ENCODE results near the gene PDIA6. TPM values are rescaled to one million over a fixed set of nuclear protein-coding genes. Genes with fewer than 3 reads are reported as not detected.

Gene PDIA6
- total RNA-seq, 1 experiment from 2014 or later, result 149 TPM

DNA sequence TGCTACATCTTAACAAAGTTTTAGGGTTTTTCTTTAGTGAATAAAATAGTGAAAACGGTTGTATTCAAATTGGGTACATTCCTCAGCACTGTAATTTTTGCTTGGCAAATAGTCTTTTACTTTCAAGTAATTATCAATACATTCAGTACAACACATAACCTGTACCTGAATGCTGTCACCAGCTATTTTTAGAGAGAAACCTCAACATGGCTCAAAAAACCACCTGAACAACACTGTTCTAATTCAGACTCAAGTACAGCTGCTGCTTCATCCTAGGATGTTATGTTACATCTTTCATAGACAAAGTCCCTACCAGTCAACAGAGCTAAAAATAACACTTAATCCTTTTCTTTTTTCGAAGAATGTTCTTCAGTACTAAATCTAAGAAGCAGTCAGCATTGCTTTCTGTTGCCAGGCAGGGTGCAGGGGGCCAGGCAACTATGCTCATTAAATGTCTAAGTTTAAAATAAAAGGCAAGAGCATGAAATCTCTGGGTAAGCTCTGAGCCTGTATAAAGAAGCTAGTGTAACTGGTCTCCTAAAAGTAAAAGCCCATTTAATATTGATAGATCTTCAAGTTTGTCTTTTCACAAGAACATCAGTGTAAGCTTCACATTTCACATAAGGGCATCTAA lies 20.5 kb downstream of the PDIA6 start:
- Histone ChIP-seq H3K9me3 (ENCODE audit: control insufficient read depth in 1 of 2, insufficient read depth in 1 of 2, low read depth in 1 of 2, low read length in 2 of 2) (no peaks in the 10 kb centered on the region), H3K27ac (ENCODE audit: low read depth, low read length) (no peak overlapping the region), H3K79me2 (ENCODE audit: insufficient read depth, low read length) (peaks cover 66% of the 10 kb centered on the region), H4K20me1 (ENCODE audit: insufficient read depth) (no peaks in the 10 kb centered on the region), H3K4me3 (replicated peaks in 1 of 2; ENCODE audit: low read depth in 1 of 2, low read length in 2 of 2) (no peak overlapping the region), H3K36me3 (ENCODE audit: control insufficient read depth in 1 of 2, insufficient read depth in 2 of 2, low read length in 2 of 2) (peaks cover 54 to 83% of the 10 kb centered on the region in 2 experiments), H3K9me2 (ENCODE audit: insufficient read depth) (no peaks in the 10 kb centered on the region), H3K4me1 (ENCODE audit: control insufficient read depth in 1 of 2, insufficient read depth in 2 of 2, low read length in 2 of 2) (no peaks in the 10 kb centered on the region), H3K27me3 (ENCODE audit: insufficient read depth, low read length) (no peaks in the 10 kb centered on the region), H3K4me2 (ENCODE audit: low read length) (no peak overlapping the region), H3K9ac (ENCODE audit: low read length) (no peak overlapping the region), H2AFZ (ENCODE audit: low read depth, low read length, poor library complexity, severe bottlenecking) (no peak overlapping the region)
- no peak for DNase-seq (ENCODE audit: low read depth, low spot score)
- ChIA-PET RAD21 (ENCODE audit: low non-redundant PET in 1 of 2, low total read pairs in 2 of 2, uncharacterized antibody in 2 of 2, unreplicated experiment in 2 of 2) (interaction anchor here in 1 of 2 experiments (0.6 kb wide), 1 partner anchor 30 kb away, joined by 3 read pairs; no protein-coding TSS in a partner anchor), POLR2A (no interaction called here), CTCF (interaction anchor here (1.0 kb wide), 1 partner anchor 40 kb away, joined by 5 read pairs; no protein-coding TSS in a partner anchor)
- no TSS peak for BruUV-seq (replicated peaks)
- intact Hi-C loops (cut with micrococcal nuclease), result loop anchor here (5.0 kb wide), 1 partner anchor 85 kb away; no protein-coding TSS in a partner anchor
- no peak for ATAC-seq
- TF ChIP-seq CBX3 (IDR thresholded peaks at IDR 0.05; ENCODE audit: low read depth), result no peak
- TF ChIP-seq SRF (IDR thresholded peaks at IDR 0.05; ENCODE audit: low read depth), result no peak
- TF ChIP-seq, protein P1, sequence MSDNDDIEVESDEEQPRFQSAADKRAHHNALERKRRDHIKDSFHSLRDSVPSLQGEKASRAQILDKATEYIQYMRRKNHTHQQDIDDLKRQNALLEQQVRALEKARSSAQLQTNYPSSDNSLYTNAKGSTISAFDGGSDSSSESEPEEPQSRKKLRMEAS (IDR thresholded peaks at IDR 0.05), result no peak
- no peak for TF ChIP-seq ZNF274 (IDR thresholded peaks at IDR 0.05; ENCODE audit: low read depth, low read length)
- no peak for TF ChIP-seq RAD21 (IDR thresholded peaks at IDR 0.05; ENCODE audit: low read depth)
- TF ChIP-seq, protein P2, sequence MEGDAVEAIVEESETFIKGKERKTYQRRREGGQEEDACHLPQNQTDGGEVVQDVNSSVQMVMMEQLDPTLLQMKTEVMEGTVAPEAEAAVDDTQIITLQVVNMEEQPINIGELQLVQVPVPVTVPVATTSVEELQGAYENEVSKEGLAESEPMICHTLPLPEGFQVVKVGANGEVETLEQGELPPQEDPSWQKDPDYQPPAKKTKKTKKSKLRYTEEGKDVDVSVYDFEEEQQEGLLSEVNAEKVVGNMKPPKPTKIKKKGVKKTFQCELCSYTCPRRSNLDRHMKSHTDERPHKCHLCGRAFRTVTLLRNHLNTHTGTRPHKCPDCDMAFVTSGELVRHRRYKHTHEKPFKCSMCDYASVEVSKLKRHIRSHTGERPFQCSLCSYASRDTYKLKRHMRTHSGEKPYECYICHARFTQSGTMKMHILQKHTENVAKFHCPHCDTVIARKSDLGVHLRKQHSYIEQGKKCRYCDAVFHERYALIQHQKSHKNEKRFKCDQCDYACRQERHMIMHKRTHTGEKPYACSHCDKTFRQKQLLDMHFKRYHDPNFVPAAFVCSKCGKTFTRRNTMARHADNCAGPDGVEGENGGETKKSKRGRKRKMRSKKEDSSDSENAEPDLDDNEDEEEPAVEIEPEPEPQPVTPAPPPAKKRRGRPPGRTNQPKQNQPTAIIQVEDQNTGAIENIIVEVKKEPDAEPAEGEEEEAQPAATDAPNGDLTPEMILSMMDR (IDR thresholded peaks at IDR 0.05 in 2 of 3, conservative IDR thresholded peaks at IDR 0.05 in 1 of 3; ENCODE audit: borderline replicate concordance in 1 of 3, insufficient read depth in 1 of 3, low read depth in 2 of 3, low read length in 2 of 3), result no peak
- no peak for TF ChIP-seq JUND (IDR thresholded peaks at IDR 0.05)
- no peak for TF ChIP-seq ELF1 (IDR thresholded peaks at IDR 0.05; ENCODE audit: borderline replicate concordance, low read depth)
- TF ChIP-seq SP1 (IDR thresholded peaks at IDR 0.05; ENCODE audit: low read depth), result no peak
